Measurements from ENCODE around the gene ZAR1L.

ZAR1L gene

GRCh38 chr13:32297206-32297605 is 18.0 kb downstream of the ZAR1L start:
- Histone ChIP-seq H3K9me3 (ENCODE audit: control insufficient read depth, insufficient read depth, low read length) (no peaks in the 10 kb centered on the region), H4K20me1 (ENCODE audit: control insufficient read depth, insufficient read depth, low read depth, low read length) (no peaks in the 10 kb centered on the region), H3K4me3 (ENCODE audit: low read length) (no peak overlapping the region), H3K9me2 (replicated peaks; ENCODE audit: control insufficient read depth, low read length) (no peaks in the 10 kb centered on the region), H3K4me1 (ENCODE audit: control insufficient read depth, low read length) (no peaks in the 10 kb centered on the region), H3K27ac (ENCODE audit: low read depth, low read length) (no peak overlapping the region), H3K27me3 (ENCODE audit: control insufficient read depth, low read length) (no peaks in the 10 kb centered on the region; the same call in 1 of the 2 replicates), H3K36me3 (ENCODE audit: control insufficient read depth, low read length) (peaks cover 5% of the 10 kb centered on the region; the same call in 1 of the 2 replicates), H3F3A (ENCODE audit: control insufficient read depth, insufficient read depth) (no peaks in the 10 kb centered on the region), H3K79me2 (ENCODE audit: control insufficient read depth, low read length) (no peaks in the 10 kb centered on the region), H3K4me2 (ENCODE audit: low read length) (no peak overlapping the region)
- TF ChIP-seq, protein P1, sequence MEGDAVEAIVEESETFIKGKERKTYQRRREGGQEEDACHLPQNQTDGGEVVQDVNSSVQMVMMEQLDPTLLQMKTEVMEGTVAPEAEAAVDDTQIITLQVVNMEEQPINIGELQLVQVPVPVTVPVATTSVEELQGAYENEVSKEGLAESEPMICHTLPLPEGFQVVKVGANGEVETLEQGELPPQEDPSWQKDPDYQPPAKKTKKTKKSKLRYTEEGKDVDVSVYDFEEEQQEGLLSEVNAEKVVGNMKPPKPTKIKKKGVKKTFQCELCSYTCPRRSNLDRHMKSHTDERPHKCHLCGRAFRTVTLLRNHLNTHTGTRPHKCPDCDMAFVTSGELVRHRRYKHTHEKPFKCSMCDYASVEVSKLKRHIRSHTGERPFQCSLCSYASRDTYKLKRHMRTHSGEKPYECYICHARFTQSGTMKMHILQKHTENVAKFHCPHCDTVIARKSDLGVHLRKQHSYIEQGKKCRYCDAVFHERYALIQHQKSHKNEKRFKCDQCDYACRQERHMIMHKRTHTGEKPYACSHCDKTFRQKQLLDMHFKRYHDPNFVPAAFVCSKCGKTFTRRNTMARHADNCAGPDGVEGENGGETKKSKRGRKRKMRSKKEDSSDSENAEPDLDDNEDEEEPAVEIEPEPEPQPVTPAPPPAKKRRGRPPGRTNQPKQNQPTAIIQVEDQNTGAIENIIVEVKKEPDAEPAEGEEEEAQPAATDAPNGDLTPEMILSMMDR (IDR thresholded peaks at IDR 0.05; ENCODE audit: low read depth, low read length, poor library complexity, severe bottlenecking): no peak
- TF ChIP-seq EZH2phosphoT487 (IDR thresholded peaks at IDR 0.05; ENCODE audit: borderline replicate concordance, low read length): no peak

- Histone ChIP-seq H3F3A (ENCODE audit: control insufficient read depth, insufficient read depth) (no peaks in the 10 kb centered on the region), H3K36me3 (ENCODE audit: control insufficient read depth, low read length) (peaks cover 19% of the 10 kb centered on the region), H3K4me1 (ENCODE audit: control insufficient read depth, low read length) (no peaks in the 10 kb centered on the region), H3K79me2 (ENCODE audit: control insufficient read depth, low read length) (no peaks in the 10 kb centered on the region), H3K4me2 (ENCODE audit: low read length) (no peak overlapping the region), H3K9me3 (ENCODE audit: control insufficient read depth, insufficient read depth, low read length) (no peaks in the 10 kb centered on the region), H3K4me3 (ENCODE audit: low read length) (no peak overlapping the region), H3K27ac (ENCODE audit: low read depth, low read length) (no peak overlapping the region), H3K9me2 (replicated peaks; ENCODE audit: control insufficient read depth, low read length) (no peaks in the 10 kb centered on the region), H4K20me1 (ENCODE audit: control insufficient read depth, insufficient read depth, low read depth, low read length) (no peaks in the 10 kb centered on the region), H3K27me3 (ENCODE audit: control insufficient read depth, low read length) (no peaks in the 10 kb centered on the region)
- TF ChIP-seq, protein P1 (IDR thresholded peaks at IDR 0.05; ENCODE audit: low read depth, low read length, poor library complexity, severe bottlenecking): no peak
- no peak for TF ChIP-seq EZH2phosphoT487 (IDR thresholded peaks at IDR 0.05; ENCODE audit: borderline replicate concordance, low read length)
Measured at GRCh38 chr13:32285633-32285965, 29.6 kb downstream of the ZAR1L start.

GRCh38 chr13:32284927-32285632 is 30.1 kb downstream of the ZAR1L start:
- Histone ChIP-seq H3K27me3 (ENCODE audit: control insufficient read depth, low read length) (no peaks in the 10 kb centered on the region), H3K4me2 (ENCODE audit: low read length) (no peak overlapping the region), H3K9me2 (replicated peaks; ENCODE audit: control insufficient read depth, low read length) (no peaks in the 10 kb centered on the region), H4K20me1 (ENCODE audit: control insufficient read depth, insufficient read depth, low read depth, low read length) (no peaks in the 10 kb centered on the region), H3K4me3 (ENCODE audit: low read length) (no peak overlapping the region), H3F3A (ENCODE audit: control insufficient read depth, insufficient read depth) (no peaks in the 10 kb centered on the region), H3K9me3 (ENCODE audit: control insufficient read depth, insufficient read depth, low read length) (no peaks in the 10 kb centered on the region), H3K36me3 (ENCODE audit: control insufficient read depth, low read length) (peaks cover 24% of the 10 kb centered on the region), H3K79me2 (ENCODE audit: control insufficient read depth, low read length) (no peaks in the 10 kb centered on the region), H3K4me1 (ENCODE audit: control insufficient read depth, low read length) (no peaks in the 10 kb centered on the region), H3K27ac (ENCODE audit: low read depth, low read length) (no peak overlapping the region)
- TF ChIP-seq EZH2phosphoT487 (IDR thresholded peaks at IDR 0.05; ENCODE audit: borderline replicate concordance, low read length): no peak
- TF ChIP-seq, protein P1 (IDR thresholded peaks at IDR 0.05; ENCODE audit: low read depth, low read length, poor library complexity, severe bottlenecking): no peak
